A549 treated with dexamethasone at 1 μM for 4 hours (cell line): ENCODE results near the gene CHAT. TPM values are rescaled to one million over a fixed set of nuclear protein-coding genes. Genes with fewer than 3 reads are reported as not detected.

Source experiments
- total RNA-seq: library from RNA; stranded (reverse); fragments of 200-300 nt; extraction: Qiagen RNA extraction; gene quantifications from 5 replicates; pipeline ENCODE4 v1.2.3, GENCODE V29; 2022

CHAT gene
- not detected in 5 replicates for total RNA-seq

GRCh38 chr10:49613882-49614241 lies at the start of gene CHAT:
Gene CHAT, plus strand, starts transcription at chr10:49614037. Its CDS starts 153 bp downstream, at chr10:49614190.

DNA sequence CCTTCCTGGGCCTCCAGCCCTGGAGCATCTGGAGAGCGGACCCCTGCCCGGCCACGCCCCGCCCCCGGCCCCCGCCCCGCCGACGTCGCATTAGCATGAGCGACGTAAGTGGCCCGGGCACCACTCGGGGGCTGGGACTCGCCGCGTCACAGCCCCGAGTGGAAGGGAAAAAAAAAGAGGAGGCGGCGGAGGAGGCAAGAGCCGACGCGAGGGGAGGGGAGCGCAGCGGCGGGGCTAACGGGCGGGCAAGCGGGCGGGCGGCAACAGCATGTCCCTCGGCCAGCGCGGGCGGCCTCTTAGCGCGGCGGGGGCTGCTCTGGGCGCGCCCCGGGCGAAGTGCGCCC lies 3.8 kb upstream of the CHAT start, which contains the start of gene SLC18A3:
Gene SLC18A3 (plus strand): TSS at position 197 of the 344 bp plus-strand sequence. CDS start 431 bp downstream, outside the sequence.

GRCh38 chr10:49679480-49679893 lies 65.7 kb downstream of the CHAT start, which contains the start of gene C10orf53:
Gene C10orf53, plus strand, starts transcription at chr10:49679651. Its CDS starts 47 bp downstream, at chr10:49679698.

Other genes with a start within 250 kb of the CHAT start
- 0.05 TPM in 2 of 5 replicates, not detected in the others for gene DRGX, start 217.9 kb upstream of the CHAT start, total RNA-seq
- gene ERCC6, start 74.9 kb upstream of the CHAT start, total RNA-seq, result 5.2 to 7.1 TPM (median 6.1 TPM) in 5 replicates
- 0.04 to 0.06 TPM in 2 of 5 replicates, not detected in the others for gene SLC18A3, start 3.7 kb upstream of the CHAT start, total RNA-seq
- not detected in 5 replicates for gene C10orf53, start 65.6 kb downstream of the CHAT start, total RNA-seq
- 0.41 to 0.60 TPM (median 0.50 TPM) in 5 replicates for gene OGDHL, start 148.3 kb downstream of the CHAT start, total RNA-seq